Caco-2 (cell line): ENCODE results near the gene LCTL. TPM values are rescaled to one million over a fixed set of nuclear protein-coding genes. Genes with fewer than 3 reads are reported as not detected.

Experiments used
- BruUV-seq: library from RNA; stranded (reverse); fragments of 400-500 nt; replicated peaks from 2 replicates; lab custom pipeline; 2021; lab: Mats Ljungman, UMichigan
- CTCF ChIA-PET: fragments of 300-600 bp; sonication (Branson Sonifier 250); formaldehyde crosslinking; loops from one replicate; lab custom pipeline; 2022; ENCODE audit warnings: antibody characterized with exemption; lab: Charles Lee
- POLR2A ChIA-PET: fragments of 300-600 bp; sonication (Branson Sonifier 250); formaldehyde crosslinking; loops from one replicate; lab custom pipeline; 2022; ENCODE audit warnings: antibody characterized with exemption; lab: Charles Lee
- DNase-seq, 2 experiments: peaks; one replicate each; pipeline versions ENCODE4 v3.0.0 to v3.0.0-alpha.2; 2020 to 2022
- H3K27me3 ChIP-seq: replicated peaks from 2 replicates; pipeline ENCODE4 v1.6.0; 2011; ENCODE audit warnings: low read length; ENCODE audit not compliant: control insufficient read depth, insufficient read depth
- H3K36me3 ChIP-seq: 2 replicates; pipeline ENCODE4 v1.5.1; 2011; ENCODE audit warnings: low read length; ENCODE audit not compliant: control insufficient read depth, insufficient read depth
- H3K4me1 ChIP-seq: fragments of 250-450 bp; sonication (Bioruptor Pico); 2 replicates; pipeline ENCODE4 v1.5.1; 2020; ENCODE audit warnings: mild to moderate bottlenecking
- H3K4me3 ChIP-seq: 2 replicates; pipeline ENCODE4 v1.5.1; 2011; ENCODE audit warnings: low read depth, mild to moderate bottlenecking, control low read depth, low read length
- H3K9me3 ChIP-seq: fragments of 250-450 bp; sonication (Bioruptor Pico); 2 replicates; pipeline ENCODE4 v1.5.1; 2020; ENCODE audit warnings: mild to moderate bottlenecking, moderate library complexity
- H3K27ac Mint-ChIP-seq: one replicate; pipeline ENCODE4 v1.8.0; 2022; ENCODE audit warnings: mixed read lengths; ENCODE audit not compliant: unreplicated experiment
- H3K27me3 Mint-ChIP-seq: one replicate; pipeline ENCODE4 v1.8.0; 2022; ENCODE audit warnings: mixed read lengths; ENCODE audit not compliant: insufficient read depth, unreplicated experiment
- H3K36me3 Mint-ChIP-seq: one replicate; pipeline ENCODE4 v1.8.0; 2022; ENCODE audit warnings: mild to moderate bottlenecking, mixed read lengths; ENCODE audit not compliant: insufficient read depth, unreplicated experiment
- H3K4me1 Mint-ChIP-seq: one replicate; pipeline ENCODE4 v1.8.0; 2022; ENCODE audit warnings: low read depth, mixed read lengths; ENCODE audit not compliant: unreplicated experiment
- H3K4me3 Mint-ChIP-seq: one replicate; pipeline ENCODE4 v1.8.0; 2022; ENCODE audit warnings: mild to moderate bottlenecking, moderate library complexity, mixed read lengths; ENCODE audit not compliant: unreplicated experiment
- H3K9me3 Mint-ChIP-seq: one replicate; pipeline ENCODE4 v1.8.0; 2022; ENCODE audit warnings: mixed read lengths; ENCODE audit not compliant: unreplicated experiment
- intact Hi-C: fragments of 100-400 bp; cut with micrococcal nuclease; formaldehyde crosslinking; loops from one replicate; pipeline ENCODE4 v1.10.0; 2022; ENCODE audit not compliant: unreplicated experiment
- total RNA-seq: library from RNA; stranded (reverse); gene quantifications from 2 replicates; pipeline ENCODE4 v1.2.3, GENCODE V29; 2022
- TF ChIP-seq, protein P1 (sequence below), 2 experiments: fragments of 200-600 bp in 1 of 2; IDR thresholded peaks; 1 replicate in 1 of 2; 2 replicates in 1 of 2; pipeline versions ENCODE4 v1.5.1 to v1.8.0; 2011 to 2022; ENCODE audit warnings: antibody characterized with exemption in 1 of 2, control low read depth in 1 of 2, inconsistent platforms in 1 of 2, low read depth in 1 of 2, low read length in 1 of 2, mild to moderate bottlenecking in 1 of 2, moderate library complexity in 1 of 2; ENCODE audit not compliant: insufficient read depth in 1 of 2, severe bottlenecking in 1 of 2, unreplicated experiment in 1 of 2

Gene LCTL
- total RNA-seq, 1 experiment from 2014 or later: not detected

DNA sequence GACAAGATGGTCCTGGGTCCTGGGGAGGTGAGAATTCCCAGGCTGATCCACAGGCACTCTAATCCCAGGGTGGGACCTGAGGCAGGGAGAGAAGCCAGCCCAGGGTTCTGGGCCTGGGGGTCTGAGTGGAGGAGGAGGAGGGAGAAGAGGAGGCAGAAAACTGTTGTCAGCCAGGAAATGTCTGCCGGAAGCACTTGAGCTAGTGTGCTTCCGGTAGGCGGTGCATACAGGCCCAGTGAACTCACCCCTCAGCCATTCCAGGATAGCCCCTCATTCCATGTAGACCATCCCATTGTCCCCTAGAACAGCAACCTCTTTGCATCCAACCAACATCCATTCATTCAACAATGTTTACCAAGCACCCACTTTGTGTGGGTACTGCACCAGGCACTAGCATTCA is 47.9 kb upstream of the LCTL start:
- no peak for DNase-seq
- Histone ChIP-seq H3K27me3 (no peaks in the 10 kb centered on the region), H3K9me3 (no peaks in the 10 kb centered on the region), H3K4me1 (no peaks in the 10 kb centered on the region), H3K36me3 (no peaks in the 10 kb centered on the region), H3K4me3 (no peak overlapping the region)
- TF ChIP-seq, protein P1, sequence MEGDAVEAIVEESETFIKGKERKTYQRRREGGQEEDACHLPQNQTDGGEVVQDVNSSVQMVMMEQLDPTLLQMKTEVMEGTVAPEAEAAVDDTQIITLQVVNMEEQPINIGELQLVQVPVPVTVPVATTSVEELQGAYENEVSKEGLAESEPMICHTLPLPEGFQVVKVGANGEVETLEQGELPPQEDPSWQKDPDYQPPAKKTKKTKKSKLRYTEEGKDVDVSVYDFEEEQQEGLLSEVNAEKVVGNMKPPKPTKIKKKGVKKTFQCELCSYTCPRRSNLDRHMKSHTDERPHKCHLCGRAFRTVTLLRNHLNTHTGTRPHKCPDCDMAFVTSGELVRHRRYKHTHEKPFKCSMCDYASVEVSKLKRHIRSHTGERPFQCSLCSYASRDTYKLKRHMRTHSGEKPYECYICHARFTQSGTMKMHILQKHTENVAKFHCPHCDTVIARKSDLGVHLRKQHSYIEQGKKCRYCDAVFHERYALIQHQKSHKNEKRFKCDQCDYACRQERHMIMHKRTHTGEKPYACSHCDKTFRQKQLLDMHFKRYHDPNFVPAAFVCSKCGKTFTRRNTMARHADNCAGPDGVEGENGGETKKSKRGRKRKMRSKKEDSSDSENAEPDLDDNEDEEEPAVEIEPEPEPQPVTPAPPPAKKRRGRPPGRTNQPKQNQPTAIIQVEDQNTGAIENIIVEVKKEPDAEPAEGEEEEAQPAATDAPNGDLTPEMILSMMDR (IDR thresholded peaks at IDR 0.05; ENCODE audit: insufficient read depth in 1 of 2, low read depth in 1 of 2, low read length in 1 of 2, severe bottlenecking in 1 of 2, unreplicated experiment in 1 of 2): no peak
- intact Hi-C loops: no loop called here
- Mint-ChIP-seq H3K4me1 (no peaks in the 10 kb centered on the region), H3K36me3 (no peaks in the 10 kb centered on the region), H3K9me3 (no peaks in the 10 kb centered on the region), H3K27ac (no peak overlapping the region), H3K4me3 (no peak overlapping the region), H3K27me3 (no peaks in the 10 kb centered on the region)
- POLR2A ChIA-PET: no interaction called here
- BruUV-seq: no TSS peak
- CTCF ChIA-PET: no interaction called here

DNA sequence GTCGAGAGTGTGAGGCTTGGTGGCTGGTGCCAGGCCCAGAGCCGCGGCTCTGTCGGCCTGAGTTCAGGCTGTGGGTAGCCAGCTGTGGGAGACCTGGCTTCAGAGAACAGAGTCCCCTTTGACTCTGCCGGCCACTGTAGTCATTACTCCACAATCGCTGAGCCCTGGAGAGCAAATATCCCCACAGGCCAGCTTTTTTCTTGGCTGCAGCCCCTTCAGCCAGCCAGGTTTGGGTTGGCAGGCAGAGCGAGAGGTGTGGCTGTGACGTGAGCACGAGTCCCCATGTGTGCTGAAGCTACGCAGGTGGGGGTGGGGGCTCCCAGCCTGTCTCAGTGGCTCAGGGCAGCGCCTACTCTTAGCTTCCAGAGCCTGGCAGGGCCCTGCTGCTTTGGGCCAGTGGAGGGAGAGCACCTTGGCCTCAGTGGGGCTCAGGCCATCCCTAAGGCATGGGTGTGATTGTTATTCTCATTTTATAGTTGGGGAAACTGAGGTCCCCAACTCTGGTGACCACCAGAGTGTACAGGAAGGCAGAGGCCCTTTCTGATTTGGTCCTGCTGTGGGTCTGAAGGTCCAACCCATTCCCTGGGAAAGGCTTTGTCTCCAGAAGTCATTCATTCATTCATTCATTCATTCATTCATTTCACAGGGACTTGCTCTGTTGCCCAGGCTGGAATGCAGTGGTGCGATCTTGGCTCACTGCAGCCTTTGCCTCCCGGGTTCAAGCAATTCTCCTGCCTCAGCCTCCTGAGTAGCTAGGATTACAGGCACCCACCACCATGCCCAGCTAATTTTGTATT is 45.7 kb upstream of the LCTL start:
- Mint-ChIP-seq H3K36me3 (no peaks in the 10 kb centered on the region), H3K27ac (no peak overlapping the region), H3K9me3 (no peaks in the 10 kb centered on the region), H3K4me1 (no peaks in the 10 kb centered on the region), H3K27me3 (no peaks in the 10 kb centered on the region), H3K4me3 (no peak overlapping the region)
- CTCF ChIA-PET: no interaction called here
- Histone ChIP-seq H3K9me3 (no peaks in the 10 kb centered on the region), H3K4me3 (no peak overlapping the region), H3K36me3 (no peaks in the 10 kb centered on the region), H3K27me3 (no peaks in the 10 kb centered on the region), H3K4me1 (no peaks in the 10 kb centered on the region)
- BruUV-seq: no TSS peak
- intact Hi-C loops: no loop called here
- TF ChIP-seq, protein P1 (IDR thresholded peaks at IDR 0.05; ENCODE audit: insufficient read depth in 1 of 2, low read depth in 1 of 2, low read length in 1 of 2, severe bottlenecking in 1 of 2, unreplicated experiment in 1 of 2): no peak
- POLR2A ChIA-PET: no interaction called here
- no peak for DNase-seq

DNA sequence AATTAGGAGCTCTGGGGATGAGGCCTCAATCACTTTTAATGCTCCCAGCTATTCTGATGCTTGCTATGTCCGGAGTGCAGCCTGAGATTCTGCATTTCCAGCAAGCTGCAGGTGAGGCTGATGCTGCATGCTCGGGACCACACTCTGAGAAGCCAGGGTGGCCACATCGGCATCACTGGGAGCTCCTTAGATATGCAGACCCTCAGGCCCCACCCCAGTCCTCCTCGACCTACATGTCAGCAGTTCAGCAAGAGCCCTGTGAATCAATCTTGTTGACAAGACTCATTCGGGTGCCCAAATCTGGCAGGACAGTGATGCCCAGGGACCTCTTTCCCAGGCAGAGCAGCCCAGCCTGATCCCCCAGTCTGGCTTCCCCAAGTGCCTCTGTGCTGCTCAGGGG is 44.1 kb upstream of the LCTL start:
- BruUV-seq: no TSS peak
- TF ChIP-seq, protein P1 (IDR thresholded peaks at IDR 0.05; ENCODE audit: insufficient read depth in 1 of 2, low read depth in 1 of 2, low read length in 1 of 2, severe bottlenecking in 1 of 2, unreplicated experiment in 1 of 2): no peak
- POLR2A ChIA-PET: no interaction called here
- Histone ChIP-seq H3K4me3 (no peak overlapping the region), H3K4me1 (no peaks in the 10 kb centered on the region), H3K36me3 (no peaks in the 10 kb centered on the region), H3K9me3 (no peaks in the 10 kb centered on the region), H3K27me3 (no peaks in the 10 kb centered on the region)
- DNase-seq: no peak
- H3K9me3 Mint-ChIP-seq: no peaks in the 10 kb centered on the region
- CTCF ChIA-PET: interaction anchor here (1.0 kb wide), 1 partner anchor 9 kb away, joined by 3 read pairs; no protein-coding TSS in a partner anchor
- H3K4me1 Mint-ChIP-seq: no peaks in the 10 kb centered on the region
- no peak overlapping the region for H3K27ac Mint-ChIP-seq
- no peak overlapping the region for H3K4me3 Mint-ChIP-seq
- H3K27me3 Mint-ChIP-seq: no peaks in the 10 kb centered on the region
- no peaks in the 10 kb centered on the region for H3K36me3 Mint-ChIP-seq
- intact Hi-C loops: no loop called here
